ENCODE data around the gene ARHGEF1.

The ARHGEF1 gene

DNA sequence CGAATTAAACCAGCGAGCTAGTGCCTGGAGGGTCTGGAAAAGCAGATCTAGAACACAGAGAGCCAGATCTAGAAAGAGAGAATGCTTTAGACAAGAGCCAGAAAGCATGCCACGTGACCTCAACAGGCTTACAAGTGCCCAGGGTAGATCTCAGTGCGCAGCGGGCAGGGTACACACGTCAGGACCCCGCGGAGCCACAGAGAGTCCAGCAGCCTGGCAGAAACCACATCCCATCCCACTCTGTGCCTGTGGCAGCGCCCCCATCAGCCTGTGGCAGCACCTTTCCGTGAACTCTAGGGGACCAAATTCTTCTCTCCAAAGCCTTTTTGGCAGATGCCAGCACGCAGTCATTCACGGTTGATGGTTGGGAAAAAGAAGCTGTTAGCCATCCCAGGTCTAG is 5.9 kb downstream of the ARHGEF1 start:
- Histone ChIP-seq H3K36me3 (ENCODE audit: insufficient read depth, low read depth, low read length) (0 out of 2 replicates have a peak, but pooled peaks cover 6% of the 10 kb centered on the region), H3K27ac (ENCODE audit: low read length) (no peak overlapping the region), H3K4me1 (ENCODE audit: insufficient read depth, low read length) (peaks cover 10% of the 10 kb centered on the region; the same call in 1 of the 2 replicates), H3K27me3 (ENCODE audit: insufficient read depth, low read length) (no peaks in the 10 kb centered on the region), H3K9me3 (ENCODE audit: insufficient read depth, low read depth, low read length) (no peaks in the 10 kb centered on the region), H3K9ac (ENCODE audit: low read depth, low read length) (no peak overlapping the region), H3K4me3 (ENCODE audit: low read length) (no peak overlapping the region)

DNA sequence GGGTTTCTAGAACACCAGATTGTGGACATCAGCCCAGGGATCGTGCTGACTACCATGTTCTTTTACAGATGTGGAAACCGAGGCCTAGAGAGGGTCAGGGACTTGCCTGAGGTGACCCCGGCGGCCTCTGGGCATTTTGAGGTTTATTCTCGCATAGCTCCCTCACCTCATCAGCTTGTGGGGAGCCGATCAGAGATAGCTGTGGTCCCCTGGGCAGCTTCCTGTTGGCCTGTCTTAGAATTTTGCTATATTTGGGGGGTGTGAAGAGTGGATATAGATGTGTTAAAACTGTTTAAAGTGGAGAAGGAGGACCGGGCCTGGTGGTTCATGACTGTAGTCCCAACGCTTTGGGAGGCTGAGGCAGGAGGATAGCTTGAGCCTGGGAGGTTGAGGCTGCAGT is 6.9 kb downstream of the ARHGEF1 start:
- Histone ChIP-seq H3K36me3 (ENCODE audit: insufficient read depth, low read depth, low read length) (0 out of 2 replicates have a peak, but pooled peaks cover 6% of the 10 kb centered on the region), H3K9ac (ENCODE audit: low read depth, low read length) (no peak overlapping the region), H3K4me3 (ENCODE audit: low read length) (no peak overlapping the region), H3K4me1 (ENCODE audit: insufficient read depth, low read length) (peaks cover 10% of the 10 kb centered on the region; the same call in 1 of the 2 replicates), H3K9me3 (ENCODE audit: insufficient read depth, low read depth, low read length) (no peaks in the 10 kb centered on the region), H3K27me3 (ENCODE audit: insufficient read depth, low read length) (no peaks in the 10 kb centered on the region), H3K27ac (ENCODE audit: low read length) (no peak overlapping the region)

DNA sequence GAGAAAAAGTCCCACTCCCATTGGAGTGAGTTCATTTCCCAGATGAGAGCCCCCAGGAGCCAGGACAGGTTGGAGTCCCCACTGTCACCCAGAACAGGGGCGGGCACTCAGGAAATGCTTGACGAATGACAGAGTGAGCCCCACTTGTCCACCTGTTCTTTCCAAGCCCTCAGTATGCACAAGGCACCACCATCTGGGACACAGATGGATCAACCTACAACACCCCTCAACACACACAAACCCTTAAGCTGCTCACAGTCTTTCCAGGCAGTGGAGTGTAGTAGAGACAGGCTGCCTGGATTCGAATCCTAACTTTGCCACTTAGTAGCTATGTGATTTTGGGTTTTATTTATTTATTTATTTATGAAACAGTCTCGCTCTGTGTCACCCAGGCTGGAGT is 8.0 kb downstream of the ARHGEF1 start:
- peaks cover 12% of the 10 kb centered on the region; the same call in 1 of the 2 replicates for H3K36me3 ChIP-seq (ENCODE audit: insufficient read depth, low read depth, low read length)
- H3K4me1 ChIP-seq (ENCODE audit: insufficient read depth, low read length) = peaks cover 10% of the 10 kb centered on the region; the same call in 1 of the 2 replicates
- H3K4me3 ChIP-seq (ENCODE audit: low read length) = no peak overlapping the region
- H3K9me3 ChIP-seq (ENCODE audit: insufficient read depth, low read depth, low read length) = no peaks in the 10 kb centered on the region
- H3K9ac ChIP-seq (ENCODE audit: low read depth, low read length) = no peak overlapping the region
- H3K27me3 ChIP-seq (ENCODE audit: insufficient read depth, low read length) = no peaks in the 10 kb centered on the region
- no peak overlapping the region for H3K27ac ChIP-seq (ENCODE audit: low read length)

DNA sequence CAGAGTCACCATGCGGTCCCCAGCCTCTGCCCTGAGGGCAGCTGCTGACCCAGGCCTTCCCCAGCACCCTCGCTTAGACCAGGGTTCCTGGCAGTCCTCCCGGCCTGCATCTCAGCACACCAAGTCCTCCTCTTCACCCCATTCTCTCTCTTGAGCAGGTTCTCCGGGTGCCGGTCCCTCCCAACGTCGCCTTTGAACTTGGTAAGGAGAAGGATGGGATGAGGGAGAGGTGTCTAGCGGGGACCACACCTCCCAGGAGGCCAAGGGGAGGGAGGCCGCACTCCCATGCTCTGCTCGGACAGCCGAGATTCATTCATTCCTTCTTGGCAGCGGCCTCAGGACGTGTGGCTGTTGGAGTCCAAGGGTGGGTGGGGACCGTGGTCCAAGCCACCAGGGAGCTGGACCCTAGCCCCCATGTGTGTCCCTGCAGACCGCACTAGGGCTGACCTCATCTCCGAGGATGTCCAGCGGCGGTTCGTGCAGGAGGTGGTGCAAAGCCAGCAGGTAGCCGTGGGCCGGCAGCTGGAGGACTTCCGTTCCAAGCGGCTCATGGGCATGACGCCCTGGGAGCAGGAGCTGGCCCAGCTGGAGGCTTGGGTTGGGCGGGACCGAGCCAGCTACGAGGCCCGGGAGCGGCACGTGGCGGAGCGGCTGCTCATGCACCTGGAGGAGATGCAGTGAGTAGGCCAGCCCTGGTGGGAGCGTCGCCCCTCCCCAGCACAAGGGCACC is 9.4 kb downstream of the ARHGEF1 start:
- H3K27ac ChIP-seq (ENCODE audit: low read length) = no peak overlapping the region
- H3K4me3 ChIP-seq (ENCODE audit: low read length) = no peak overlapping the region
- peaks cover 4% of the 10 kb centered on the region; the same call in 1 of the 2 replicates for H3K4me1 ChIP-seq (ENCODE audit: insufficient read depth, low read length)
- H3K27me3 ChIP-seq (ENCODE audit: insufficient read depth, low read length) = no peaks in the 10 kb centered on the region
- peaks cover 12% of the 10 kb centered on the region; the same call in 1 of the 2 replicates for H3K36me3 ChIP-seq (ENCODE audit: insufficient read depth, low read depth, low read length)
- H3K9me3 ChIP-seq (ENCODE audit: insufficient read depth, low read depth, low read length) = no peaks in the 10 kb centered on the region
- no peak overlapping the region for H3K9ac ChIP-seq (ENCODE audit: low read depth, low read length)

DNA sequence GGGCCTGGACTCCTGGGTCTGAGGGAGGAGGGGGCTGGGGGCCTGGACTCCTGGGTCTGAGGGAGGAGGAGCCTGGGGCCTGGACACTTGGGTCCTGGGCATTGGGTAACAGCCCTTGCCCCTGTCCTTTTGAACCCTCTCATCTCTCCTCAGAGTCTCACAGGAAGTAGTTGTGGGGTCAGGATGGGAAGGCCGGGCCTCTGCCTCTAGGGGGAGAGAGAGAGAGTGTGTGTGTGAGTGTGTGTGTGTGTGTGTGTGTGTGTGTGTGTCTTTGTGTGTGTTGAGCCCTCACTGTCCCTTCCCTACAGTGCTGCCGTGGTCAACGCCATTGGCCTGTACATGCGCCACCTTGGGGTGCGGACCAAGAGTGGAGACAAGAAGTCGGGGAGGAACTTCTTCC is 10.9 kb downstream of the ARHGEF1 start:
- no peak overlapping the region for H3K27ac ChIP-seq (ENCODE audit: low read length)

DNA sequence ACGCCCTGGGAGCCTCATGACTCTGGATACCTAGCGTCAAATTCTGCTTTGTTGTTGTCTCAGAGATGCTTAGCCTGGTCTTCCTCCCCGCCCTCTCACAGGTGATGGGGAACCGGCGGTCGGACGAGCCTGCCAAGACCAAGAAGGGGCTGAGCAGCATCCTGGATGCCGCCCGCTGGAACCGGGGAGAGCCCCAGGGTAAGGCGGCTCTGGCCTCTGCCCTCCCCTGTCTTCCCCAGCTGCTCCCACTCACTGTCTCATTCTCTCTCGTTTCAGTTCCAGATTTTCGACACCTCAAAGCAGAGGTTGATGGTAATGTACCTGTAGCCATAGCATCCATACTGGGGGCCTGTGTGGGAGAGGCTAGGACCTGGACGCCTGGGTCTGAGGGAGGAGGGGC is 11.4 kb downstream of the ARHGEF1 start:
- Histone ChIP-seq H3K27ac (ENCODE audit: low read length) (no peak overlapping the region), H3K9ac (ENCODE audit: low read depth, low read length) (no peak overlapping the region), H3K4me3 (ENCODE audit: low read length) (no peak overlapping the region), H3K9me3 (ENCODE audit: insufficient read depth, low read depth, low read length) (no peaks in the 10 kb centered on the region), H3K4me1 (ENCODE audit: insufficient read depth, low read length) (no peaks in the 10 kb centered on the region), H3K27me3 (ENCODE audit: insufficient read depth, low read length) (no peaks in the 10 kb centered on the region), H3K36me3 (ENCODE audit: insufficient read depth, low read depth, low read length) (peaks cover 15% of the 10 kb centered on the region; the same call in 1 of the 2 replicates)

More for the DNA sequence above, 10.9 kb downstream of the ARHGEF1 start:
- Histone ChIP-seq H3K4me1 (ENCODE audit: insufficient read depth, low read length) (no peaks in the 10 kb centered on the region), H3K36me3 (ENCODE audit: insufficient read depth, low read depth, low read length) (peaks cover 18% of the 10 kb centered on the region; the same call in 1 of the 2 replicates), H3K9ac (ENCODE audit: low read depth, low read length) (no peak overlapping the region), H3K27me3 (ENCODE audit: insufficient read depth, low read length) (no peaks in the 10 kb centered on the region), H3K4me3 (ENCODE audit: low read length) (no peak overlapping the region), H3K9me3 (ENCODE audit: insufficient read depth, low read depth, low read length) (no peaks in the 10 kb centered on the region)

DNA sequence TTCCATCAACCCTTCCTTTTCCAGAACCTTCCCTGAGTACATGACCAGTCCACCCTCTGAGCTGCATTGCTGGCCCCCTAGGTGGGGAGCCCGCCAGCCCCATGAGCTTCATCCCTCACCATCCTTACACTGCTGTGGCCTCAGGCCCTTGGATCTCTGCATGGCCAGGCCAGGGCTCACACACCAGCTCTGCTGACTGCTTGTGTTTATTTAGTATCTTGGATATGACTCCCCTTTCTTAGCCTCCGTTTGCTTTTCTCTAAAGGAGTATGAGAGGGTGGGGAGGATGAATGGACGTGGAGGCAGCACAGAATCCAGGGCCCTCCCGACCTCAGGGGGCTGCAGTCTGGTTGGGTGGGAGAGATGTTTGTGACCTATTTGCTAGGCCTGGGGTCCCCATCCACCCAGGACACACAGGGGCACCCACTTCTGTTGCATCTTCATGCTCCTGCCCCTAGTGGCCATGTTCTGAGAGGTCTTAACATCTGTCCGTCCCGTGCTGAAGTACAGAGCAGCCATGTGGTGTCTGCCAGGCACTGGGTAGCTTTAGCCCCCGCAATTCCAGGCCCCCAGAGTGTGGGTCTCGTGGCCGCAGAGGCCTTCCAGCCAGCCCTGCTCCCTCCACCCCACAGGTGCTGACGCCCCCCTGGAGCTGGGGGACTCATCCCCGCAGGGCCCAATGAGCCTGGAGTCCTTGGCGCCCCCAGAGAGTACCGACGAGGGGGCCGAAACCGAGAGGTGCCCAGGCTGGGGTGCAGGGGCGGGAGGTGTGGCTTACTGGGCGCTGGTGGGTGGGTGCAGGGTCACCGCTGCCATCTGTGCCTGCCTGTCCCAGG is 13.0 kb downstream of the ARHGEF1 start:
- no peaks in the 10 kb centered on the region for H3K9me3 ChIP-seq (ENCODE audit: insufficient read depth, low read depth, low read length)
- H3K4me1 ChIP-seq (ENCODE audit: insufficient read depth, low read length) = no peaks in the 10 kb centered on the region
- H3K4me3 ChIP-seq (ENCODE audit: low read length) = no peak overlapping the region
- no peak overlapping the region for H3K9ac ChIP-seq (ENCODE audit: low read depth, low read length)
- no peak overlapping the region for H3K27ac ChIP-seq (ENCODE audit: low read length)
- H3K36me3 ChIP-seq (ENCODE audit: insufficient read depth, low read depth, low read length) = peaks cover 20% of the 10 kb centered on the region
- no peaks in the 10 kb centered on the region for H3K27me3 ChIP-seq (ENCODE audit: insufficient read depth, low read length)

DNA sequence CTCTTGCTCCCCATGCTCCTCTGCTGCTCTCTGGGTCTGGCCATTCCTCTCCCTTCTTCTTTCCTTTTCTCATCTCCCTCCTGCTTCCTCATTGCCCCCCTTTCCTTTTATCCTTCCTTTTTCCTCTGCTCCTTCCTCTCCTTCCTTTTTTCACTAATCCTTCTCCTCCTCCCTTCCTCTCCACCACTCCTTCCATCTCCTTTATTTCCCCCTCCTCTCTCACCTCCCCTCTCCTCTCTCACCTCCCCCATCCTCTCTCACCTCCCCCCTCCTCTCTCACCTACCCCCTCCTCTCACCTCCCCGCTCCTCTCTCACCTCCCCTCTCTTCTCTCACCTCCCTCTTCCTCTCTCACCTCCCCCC is 13.6 kb downstream of the ARHGEF1 start:
- Histone ChIP-seq H3K36me3 (ENCODE audit: insufficient read depth, low read depth, low read length) (peaks cover 22% of the 10 kb centered on the region), H3K9me3 (ENCODE audit: insufficient read depth, low read depth, low read length) (no peaks in the 10 kb centered on the region), H3K9ac (ENCODE audit: low read depth, low read length) (no peak overlapping the region), H3K4me1 (ENCODE audit: insufficient read depth, low read length) (no peaks in the 10 kb centered on the region), H3K27ac (ENCODE audit: low read length) (no peak overlapping the region), H3K27me3 (ENCODE audit: insufficient read depth, low read length) (no peaks in the 10 kb centered on the region), H3K4me3 (ENCODE audit: low read length) (no peak overlapping the region)

DNA sequence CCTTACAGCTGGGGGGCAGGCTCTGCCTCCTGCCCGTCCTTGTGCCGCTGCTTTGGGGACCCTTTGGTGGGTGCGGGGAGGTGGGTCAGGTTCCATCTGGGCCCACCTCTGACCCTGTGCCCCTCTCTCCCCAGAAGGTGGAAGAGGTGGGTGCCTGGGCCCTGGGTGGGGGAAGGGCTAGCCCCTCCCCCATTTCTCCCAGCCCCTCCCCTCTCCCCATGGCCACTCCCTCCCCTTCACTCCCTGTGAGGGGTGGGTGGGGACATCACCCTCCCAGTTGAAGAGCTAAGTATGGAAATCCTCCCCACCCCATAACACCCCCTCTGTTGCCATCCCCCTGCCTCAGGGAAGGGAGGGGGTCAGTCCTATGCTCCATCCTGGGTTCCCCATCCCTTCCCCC is 14.2 kb downstream of the ARHGEF1 start:
- H3K4me1 ChIP-seq (ENCODE audit: insufficient read depth, low read length) = no peaks in the 10 kb centered on the region
- H3K27ac ChIP-seq (ENCODE audit: low read length) = no peak overlapping the region
- H3K9me3 ChIP-seq (ENCODE audit: insufficient read depth, low read depth, low read length) = no peaks in the 10 kb centered on the region
- no peak overlapping the region for H3K9ac ChIP-seq (ENCODE audit: low read depth, low read length)
- no peak overlapping the region for H3K4me3 ChIP-seq (ENCODE audit: low read length)
- no peaks in the 10 kb centered on the region for H3K27me3 ChIP-seq (ENCODE audit: insufficient read depth, low read length)
- peaks cover 28% of the 10 kb centered on the region for H3K36me3 ChIP-seq (ENCODE audit: insufficient read depth, low read depth, low read length)

DNA sequence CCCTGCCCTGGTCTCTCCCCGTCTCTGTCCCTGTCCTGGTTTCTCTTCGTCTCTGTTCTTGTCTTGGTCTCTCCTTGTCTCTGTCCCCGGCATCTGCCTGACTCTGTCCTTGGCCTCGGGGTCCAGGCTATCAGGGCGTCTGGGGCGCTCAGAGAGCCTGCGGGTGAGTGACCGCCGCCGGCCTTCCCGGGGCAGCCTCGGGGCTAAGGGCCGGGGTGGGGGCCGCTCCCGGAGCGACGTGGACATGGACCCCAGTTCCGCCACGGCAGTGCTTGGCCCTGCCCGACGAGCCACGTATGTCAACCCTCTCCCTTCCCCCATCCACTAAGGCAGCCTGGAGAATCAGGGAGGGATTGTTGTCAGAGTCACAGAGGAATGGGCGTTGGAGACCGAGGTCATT is 14.8 kb downstream of the ARHGEF1 start:
- no peaks in the 10 kb centered on the region for H3K27me3 ChIP-seq (ENCODE audit: insufficient read depth, low read length)
- peaks cover 34% of the 10 kb centered on the region for H3K36me3 ChIP-seq (ENCODE audit: insufficient read depth, low read depth, low read length)
- H3K27ac ChIP-seq (ENCODE audit: low read length) = no peak overlapping the region
- H3K4me3 ChIP-seq (ENCODE audit: low read length) = no peak overlapping the region
- no peaks in the 10 kb centered on the region for H3K4me1 ChIP-seq (ENCODE audit: insufficient read depth, low read length)
- H3K9me3 ChIP-seq (ENCODE audit: insufficient read depth, low read depth, low read length) = no peaks in the 10 kb centered on the region
- H3K9ac ChIP-seq (ENCODE audit: low read depth, low read length) = no peak overlapping the region

DNA sequence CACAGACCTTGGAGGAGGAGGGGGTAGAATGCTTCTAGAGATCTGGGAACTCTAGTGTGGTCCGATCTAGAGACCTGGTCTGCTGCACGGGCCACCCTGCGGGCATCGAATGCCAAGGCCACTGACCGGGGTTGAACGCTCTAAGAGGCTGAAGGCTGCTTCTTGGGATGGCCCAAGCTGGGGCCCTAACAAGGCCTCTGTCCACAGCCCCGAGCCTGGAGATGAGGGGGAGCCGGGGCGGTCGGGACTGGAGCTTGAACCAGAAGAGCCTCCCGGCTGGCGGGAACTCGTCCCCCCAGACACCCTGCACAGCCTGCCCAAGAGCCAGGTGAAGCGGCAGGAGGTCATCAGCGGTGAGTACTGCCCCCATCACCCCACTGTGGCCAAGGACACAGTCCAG is 15.3 kb downstream of the ARHGEF1 start:
- Histone ChIP-seq H3K36me3 (ENCODE audit: insufficient read depth, low read depth, low read length) (peaks cover 38% of the 10 kb centered on the region), H3K27ac (ENCODE audit: low read length) (no peak overlapping the region), H3K27me3 (ENCODE audit: insufficient read depth, low read length) (no peaks in the 10 kb centered on the region), H3K4me3 (ENCODE audit: low read length) (no peak overlapping the region), H3K9me3 (ENCODE audit: insufficient read depth, low read depth, low read length) (no peaks in the 10 kb centered on the region), H3K4me1 (ENCODE audit: insufficient read depth, low read length) (no peaks in the 10 kb centered on the region), H3K9ac (ENCODE audit: low read depth, low read length) (no peak overlapping the region)
